ENCODE data around the gene CARD6.
"Not testable (repeated sequence)": the region's sequence is repeated elsewhere in the genome, so short reads cannot be mapped to it uniquely, and the experiment has no call there.

CARD6 gene, protein sequence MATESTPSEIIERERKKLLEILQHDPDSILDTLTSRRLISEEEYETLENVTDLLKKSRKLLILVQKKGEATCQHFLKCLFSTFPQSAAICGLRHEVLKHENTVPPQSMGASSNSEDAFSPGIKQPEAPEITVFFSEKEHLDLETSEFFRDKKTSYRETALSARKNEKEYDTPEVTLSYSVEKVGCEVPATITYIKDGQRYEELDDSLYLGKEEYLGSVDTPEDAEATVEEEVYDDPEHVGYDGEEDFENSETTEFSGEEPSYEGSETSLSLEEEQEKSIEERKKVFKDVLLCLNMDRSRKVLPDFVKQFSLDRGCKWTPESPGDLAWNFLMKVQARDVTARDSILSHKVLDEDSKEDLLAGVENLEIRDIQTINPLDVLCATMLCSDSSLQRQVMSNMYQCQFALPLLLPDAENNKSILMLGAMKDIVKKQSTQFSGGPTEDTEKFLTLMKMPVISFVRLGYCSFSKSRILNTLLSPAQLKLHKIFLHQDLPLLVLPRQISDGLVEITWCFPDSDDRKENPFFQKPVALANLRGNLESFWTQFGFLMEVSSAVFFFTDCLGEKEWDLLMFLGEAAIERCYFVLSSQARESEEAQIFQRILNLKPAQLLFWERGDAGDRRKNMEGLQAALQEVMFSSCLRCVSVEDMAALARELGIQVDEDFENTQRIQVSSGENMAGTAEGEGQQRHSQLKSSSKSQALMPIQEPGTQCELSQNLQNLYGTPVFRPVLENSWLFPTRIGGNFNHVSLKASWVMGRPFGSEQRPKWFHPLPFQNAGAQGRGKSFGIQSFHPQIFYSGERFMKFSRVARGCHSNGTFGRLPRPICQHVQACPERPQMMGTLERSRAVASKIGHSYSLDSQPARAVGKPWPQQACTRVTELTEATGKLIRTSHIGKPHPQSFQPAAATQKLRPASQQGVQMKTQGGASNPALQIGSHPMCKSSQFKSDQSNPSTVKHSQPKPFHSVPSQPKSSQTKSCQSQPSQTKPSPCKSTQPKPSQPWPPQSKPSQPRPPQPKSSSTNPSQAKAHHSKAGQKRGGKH

GRCh38 chr5:40841068-40841805 is at the start of gene CARD6:
Gene CARD6 (plus strand): TSS chr5:40841367. CDS start chr5:40841383, 16 bp downstream.
- no peak for DNase-seq (ENCODE audit: low read depth)

DNA sequence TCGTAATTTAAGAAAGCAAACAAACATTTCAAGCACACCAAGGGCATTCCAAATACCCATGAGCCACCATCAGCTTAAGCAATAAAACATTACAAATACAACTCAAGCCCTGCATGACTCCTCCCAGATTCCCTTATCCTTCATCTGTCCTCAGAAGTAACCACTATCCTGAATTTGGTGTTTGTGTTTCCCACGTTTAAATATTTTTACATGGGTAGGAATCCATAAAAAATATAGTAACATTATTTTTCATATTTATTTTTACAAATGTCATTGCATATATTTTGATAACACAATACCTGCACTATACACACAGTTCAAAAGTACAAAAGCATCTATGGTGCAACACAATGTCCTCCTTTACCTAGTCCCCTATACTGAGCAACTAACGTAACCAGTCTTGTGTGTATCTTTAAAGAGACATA is 49.4 kb upstream of the CARD6 start:
- DNase-seq (ENCODE audit: low read depth): no peak

- not testable (repeated sequence) for DNase-seq (ENCODE audit: low read depth)
These were observed 48.5 kb upstream of the CARD6 start for GRCh38 chr5:40792691-40793090.

GRCh38 chr5:40794340-40794739 is 46.8 kb upstream of the CARD6 start:
- not testable (repeated sequence) for DNase-seq (ENCODE audit: low read depth)

DNA sequence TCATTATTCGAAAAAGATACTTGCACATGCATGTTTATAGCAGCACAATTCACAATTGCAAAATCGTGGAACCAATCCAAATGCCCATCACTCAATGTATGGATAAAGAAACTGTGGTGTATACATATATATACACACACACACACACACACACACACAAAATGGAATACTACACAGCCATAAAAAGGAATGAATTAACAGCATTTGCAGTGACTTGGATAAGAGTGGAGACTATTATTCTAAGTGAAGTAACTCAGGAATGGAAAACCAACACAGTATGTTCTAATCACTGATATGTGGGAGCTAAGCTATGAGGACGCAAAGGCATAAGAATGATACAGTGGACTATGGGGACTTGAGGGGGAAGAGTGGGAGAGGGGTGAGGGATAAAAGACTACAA is 46.3 kb upstream of the CARD6 start:
- not testable (repeated sequence) for DNase-seq (ENCODE audit: low read depth)

DNA sequence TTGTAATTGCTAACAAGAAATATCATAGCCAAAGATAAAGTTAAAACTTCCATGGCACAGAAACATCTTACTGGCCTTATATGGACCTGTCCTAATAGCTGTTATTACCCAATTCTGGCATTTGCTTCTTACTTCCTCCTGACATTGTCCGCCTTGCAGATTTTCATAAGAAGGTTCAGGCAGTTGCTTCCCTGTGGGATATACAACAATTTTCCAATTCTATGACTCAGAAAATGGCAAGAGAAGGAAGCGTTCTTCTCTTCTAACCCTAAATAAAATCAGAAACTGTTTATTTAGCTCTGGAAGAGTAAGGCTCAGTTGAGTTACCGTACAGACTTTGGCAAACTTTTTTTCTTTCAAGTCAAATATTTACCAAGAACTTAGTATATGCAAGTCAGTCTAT is 44.7 kb upstream of the CARD6 start:
- DNase-seq (ENCODE audit: low read depth): no peak

- no peak for DNase-seq (ENCODE audit: low read depth)
These were observed 43.7 kb upstream of the CARD6 start for GRCh38 chr5:40797273-40798011.

DNA sequence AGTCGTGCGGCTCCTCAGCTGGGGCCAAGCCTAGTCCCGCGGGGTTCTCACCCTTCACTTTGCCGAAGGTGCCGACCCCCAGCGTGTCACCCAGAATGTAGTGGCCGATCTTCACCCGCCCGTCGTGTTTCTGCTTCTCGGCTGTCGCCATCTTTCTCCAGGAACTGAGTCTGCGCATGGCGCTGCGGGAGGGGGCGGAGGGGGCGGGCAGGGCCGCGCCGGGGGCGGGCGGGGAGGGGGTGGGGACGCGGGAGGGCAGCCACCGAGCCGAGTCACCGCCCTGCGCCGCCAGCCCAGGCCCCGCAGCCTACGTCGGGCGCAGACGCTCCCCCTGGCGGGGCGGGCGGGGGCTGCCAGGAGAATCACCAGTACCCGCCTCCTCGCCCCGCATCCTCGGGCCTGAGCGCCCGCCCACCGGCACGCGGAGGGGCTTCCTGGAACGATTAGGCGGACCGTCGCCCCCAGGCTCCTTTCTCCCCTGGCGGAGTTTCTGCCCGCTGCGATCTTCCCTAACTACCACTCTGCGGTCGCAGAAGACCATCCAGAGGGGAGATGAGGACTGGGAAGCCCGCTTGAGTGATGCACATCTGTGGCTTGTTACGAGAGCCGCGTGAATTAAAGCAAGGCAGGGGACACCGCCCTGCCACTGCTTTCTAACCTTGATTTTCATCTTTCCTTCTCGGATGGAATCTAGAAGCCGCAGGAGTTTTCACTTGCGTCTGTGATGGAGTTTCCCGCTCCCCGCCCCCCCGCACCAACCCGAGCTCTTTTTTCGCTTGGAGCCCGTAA is 43.0 kb upstream of the CARD6 start, which contains the start of gene PRKAA1:
TSS of gene PRKAA1 (minus strand) at position 363 of the 789 bp plus-strand sequence. CDS start at position 178, 185 bp downstream.
- no peak for DNase-seq (ENCODE audit: low read depth)

DNA sequence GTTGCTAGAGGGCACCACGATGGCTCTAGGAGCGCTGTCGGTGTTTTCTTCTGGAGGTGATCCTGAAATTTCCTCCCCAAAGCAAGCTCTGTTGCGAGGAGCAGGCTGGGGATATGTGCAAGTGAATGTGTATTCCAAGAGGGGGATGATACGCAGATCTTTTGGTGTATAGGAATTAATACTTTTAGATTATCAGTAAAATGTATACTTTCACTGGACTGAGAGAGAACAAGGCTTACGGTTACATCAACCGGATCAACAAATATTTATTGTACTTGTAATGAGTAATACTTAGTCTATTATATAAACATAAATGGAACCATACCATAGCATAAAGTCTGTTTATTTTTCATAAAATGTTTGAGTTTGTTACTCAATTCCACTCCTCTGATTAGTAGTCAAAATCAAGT is 42.4 kb upstream of the CARD6 start:
- DNase-seq (ENCODE audit: low read depth): no peak

- no peak for DNase-seq (ENCODE audit: low read depth)
These were observed 41.9 kb upstream of the CARD6 start for GRCh38 chr5:40799258-40799657.

GRCh38 chr5:40801771-40802562 is 39.2 kb upstream of the CARD6 start:
- DNase-seq (ENCODE audit: low read depth): no peak

GRCh38 chr5:40812125-40812524 is 29.0 kb upstream of the CARD6 start:
- DNase-seq (ENCODE audit: low read depth): no peak

- DNase-seq (ENCODE audit: low read depth): no peak
These were observed 27.4 kb upstream of the CARD6 start for GRCh38 chr5:40813698-40814281.

GRCh38 chr5:40823459-40823858 is 17.7 kb upstream of the CARD6 start:
- DNase-seq (ENCODE audit: low read depth): no peak

- not testable (repeated sequence) for DNase-seq (ENCODE audit: low read depth)
These were observed 15.6 kb upstream of the CARD6 start for GRCh38 chr5:40825461-40826043.

- no peak for DNase-seq (ENCODE audit: low read depth)
These were observed 14.5 kb upstream of the CARD6 start for GRCh38 chr5:40826489-40827187.

GRCh38 chr5:40827188-40827977 is 13.8 kb upstream of the CARD6 start:
- DNase-seq (ENCODE audit: low read depth): no peak
